H1 (cell line): Measurements from ENCODE around the gene TBX21. TPM values are rescaled to one million over a fixed set of nuclear protein-coding genes. Genes with fewer than 3 reads are reported as not detected.

Experiments
- CTCF ChIA-PET: fragments of 300-600 bp; sonication (Branson Sonifier 250); formaldehyde crosslinking; loops from one replicate; lab custom pipeline; 2021; ENCODE audit not compliant: partially characterized antibody; lab: Charles Lee
- POLR2A ChIA-PET: fragments of 300-600 bp; sonication (Branson Sonifier 250); formaldehyde crosslinking; loops from one replicate; lab custom pipeline; 2021; ENCODE audit warnings: inconsistent platforms; ENCODE audit not compliant: partially characterized antibody; lab: Charles Lee
- DNase-seq, 2 experiments: peaks; one replicate each; pipeline versions ENCODE4 v3.0.0 to v3.0.0-alpha.2; 2010 to 2022; ENCODE audit warnings: low spot score in 2 of 2, low read depth in 1 of 2, mixed read lengths in 1 of 2
- FAIRE-seq: peaks from 2 replicates; lab custom pipeline; 2011; peaks lifted over from hg19 to GRCh38; lab: Jason Lieb, UNC
- H2AFZ ChIP-seq: 2 replicates; pipeline ENCODE4 v1.8.1; 2012; ENCODE audit warnings: low read length, inconsistent platforms
- H2AK5ac ChIP-seq: 2 replicates; pipeline ENCODE4 v1.6.1; 2013; ENCODE audit warnings: low read depth, low read length
- H2BK120ac ChIP-seq: replicated peaks from 2 replicates; pipeline ENCODE3; 2013; ENCODE audit warnings: low read depth, low read length, inconsistent platforms
- H2BK12ac ChIP-seq: 2 replicates; pipeline ENCODE4 v1.6.1; 2013; ENCODE audit warnings: low read depth, low read length
- H2BK15ac ChIP-seq: 2 replicates; pipeline ENCODE4 v1.6.1; 2013; ENCODE audit warnings: low read length
- H2BK20ac ChIP-seq: 2 replicates; pipeline ENCODE4 v1.6.1; 2013; ENCODE audit warnings: low read length
- H2BK5ac ChIP-seq: 2 replicates; pipeline ENCODE4 v1.6.1; 2013; ENCODE audit warnings: low read depth, low read length
- H3K14ac ChIP-seq: 2 replicates; pipeline ENCODE4 v1.6.1; 2013; ENCODE audit warnings: inconsistent platforms; ENCODE audit not compliant: insufficient read length
- H3K18ac ChIP-seq: 2 replicates; pipeline ENCODE4 v1.6.1; 2013; ENCODE audit warnings: low read length; ENCODE audit errors: extremely low read depth
- H3K23ac ChIP-seq: 2 replicates; pipeline ENCODE4 v1.6.1; 2013; ENCODE audit warnings: inconsistent platforms; ENCODE audit not compliant: insufficient read length
- H3K23me2 ChIP-seq: 2 replicates; pipeline ENCODE4 v1.6.1; 2013; ENCODE audit warnings: low read depth, low read length
- H3K27ac ChIP-seq: 2 replicates; pipeline ENCODE4 v1.6.1; 2011; ENCODE audit warnings: low read depth, low read length, inconsistent platforms
- H3K27me3 ChIP-seq, 4 experiments: replicated peaks in 1 of 4; 1 replicate in 1 of 4; 2 replicates in 3 of 4; pipeline versions ENCODE4 v1.6.1 to v1.8.1; 2011 to 2013; ENCODE audit warnings: low read length in 3 of 4, mild to moderate bottlenecking in 3 of 4, inconsistent platforms in 2 of 4, mixed read lengths in 2 of 4, moderate library complexity in 1 of 4; ENCODE audit not compliant: control insufficient read depth in 3 of 4, insufficient read depth in 3 of 4; ENCODE audit errors: extremely low read depth in 1 of 4
- H3K36me3 ChIP-seq, 4 experiments: 2 replicates each; pipeline versions ENCODE4 v1.6.1 to v1.8.1; 2011 to 2013; ENCODE audit warnings: mild to moderate bottlenecking in 4 of 4, low read length in 3 of 4, moderate library complexity in 2 of 4, control low read depth in 1 of 4, inconsistent platforms in 1 of 4; ENCODE audit not compliant: insufficient read depth in 4 of 4, control insufficient read depth in 2 of 4
- H3K4ac ChIP-seq: replicated peaks from 2 replicates; pipeline ENCODE3; 2013; ENCODE audit warnings: low read length, low read depth, mixed read lengths, inconsistent platforms; ENCODE audit not compliant: insufficient read length
- H3K4me1 ChIP-seq, 4 experiments: replicated peaks in 1 of 4; 1 replicate in 1 of 4; 2 replicates in 3 of 4; pipeline versions ENCODE4 v1.6.1 to v1.8.1; 2011 to 2013; ENCODE audit warnings: low read length in 3 of 4, inconsistent platforms in 2 of 4, mixed read lengths in 1 of 4; ENCODE audit not compliant: insufficient read depth in 4 of 4, control insufficient read depth in 3 of 4
- H3K4me2 ChIP-seq, 2 experiments: 2 replicates each; pipeline versions ENCODE4 v1.6.1 to v1.8.1; 2011 to 2013; ENCODE audit warnings: low read depth in 2 of 2, low read length in 2 of 2, control low read depth in 1 of 2, inconsistent platforms in 1 of 2, mild to moderate bottlenecking in 1 of 2; ENCODE audit not compliant: insufficient read depth in 1 of 2
- H3K4me3 ChIP-seq, 4 experiments: fragments of 200-600, 300-600 bp in 1 of 4; sonication (generic), shearing (Covaris generic), sonication (Bioruptor Twin) in 1 of 4; 2 replicates each; pipeline versions ENCODE4 v1.5.1 to v1.8.1; 2011 to 2016; ENCODE audit warnings: low read length in 4 of 4, low read depth in 3 of 4, control low read depth in 2 of 4, inconsistent platforms in 2 of 4, mild to moderate bottlenecking in 2 of 4, mixed read lengths in 1 of 4, moderate library complexity in 1 of 4; ENCODE audit not compliant: insufficient read depth in 2 of 4; ENCODE audit errors: extremely low read depth in 1 of 4
- H3K56ac ChIP-seq: replicated peaks from 2 replicates; pipeline ENCODE3; 2013; ENCODE audit warnings: low read depth, mild to moderate bottlenecking, mixed read lengths, low read length, inconsistent platforms; ENCODE audit not compliant: insufficient read length
- H3K79me1 ChIP-seq: 2 replicates; pipeline ENCODE4 v1.6.1; 2013; ENCODE audit warnings: low read depth, low read length, control low read depth
- H3K79me2 ChIP-seq, 2 experiments: 2 replicates each; pipeline versions ENCODE4 v1.6.1 to v1.8.1; 2012 to 2013; ENCODE audit warnings: low read length in 2 of 2, mild to moderate bottlenecking in 2 of 2, inconsistent platforms in 1 of 2; ENCODE audit not compliant: insufficient read depth in 2 of 2, control insufficient read depth in 1 of 2
- H3K9ac ChIP-seq, 4 experiments: replicated peaks in 1 of 4; 1 replicate in 1 of 4; 2 replicates in 3 of 4; pipeline versions ENCODE4 v1.6.1 to v1.8.1; 2011 to 2013; ENCODE audit warnings: low read depth in 3 of 4, low read length in 3 of 4, control low read depth in 2 of 4, mild to moderate bottlenecking in 2 of 4, moderate library complexity in 2 of 4, inconsistent platforms in 1 of 4; ENCODE audit errors: extremely low read depth in 1 of 4
- H3K9me3 ChIP-seq, 2 experiments: 2 replicates each; pipeline versions ENCODE4 v1.6.1 to v1.8.1; 2012 to 2013; ENCODE audit warnings: mild to moderate bottlenecking in 2 of 2, moderate library complexity in 2 of 2, control low read depth in 1 of 2, inconsistent platforms in 1 of 2, low read depth in 1 of 2, low read length in 1 of 2, mixed read lengths in 1 of 2; ENCODE audit not compliant: insufficient read depth in 2 of 2
- H4K20me1 ChIP-seq, 2 experiments: replicated peaks in 1 of 2; 2 replicates each; pipeline versions ENCODE3 to v1.8.1; 2011 to 2013; ENCODE audit warnings: inconsistent platforms in 2 of 2, low read length in 2 of 2, mild to moderate bottlenecking in 1 of 2; ENCODE audit not compliant: insufficient read depth in 2 of 2, control insufficient read depth in 1 of 2
- H4K5ac ChIP-seq: 2 replicates; pipeline ENCODE4 v1.6.1; 2013; ENCODE audit warnings: low read length, low read depth, mixed read lengths, inconsistent platforms; ENCODE audit not compliant: insufficient read length
- H4K8ac ChIP-seq: 2 replicates; pipeline ENCODE4 v1.8.0; 2013; ENCODE audit warnings: mild to moderate bottlenecking, moderate library complexity, low read length, inconsistent platforms; ENCODE audit not compliant: insufficient read depth; ENCODE audit errors: extremely low read depth
- H4K91ac ChIP-seq: replicated peaks from 2 replicates; pipeline ENCODE3; 2013; ENCODE audit warnings: low read length, mixed read lengths, inconsistent platforms; ENCODE audit not compliant: insufficient read length
- SIN3A ChIP-seq, 2 experiments: IDR thresholded peaks in 1 of 2; conservative IDR thresholded peaks in 1 of 2; 2 replicates each; pipeline ENCODE4 v1.6.1; 2011 to 2012; ENCODE audit warnings: low read length in 2 of 2, improper control_type of control experiment in 1 of 2, low read depth in 1 of 2, mild to moderate bottlenecking in 1 of 2
- YY1 ChIP-seq: IDR thresholded peaks from 2 replicates; pipeline ENCODE4 v1.6.1; 2011; ENCODE audit warnings: low read depth, mild to moderate bottlenecking, low read length
- WGBS, 2 experiments: shearing (Covaris generic) in 1 of 2; methylation state at CpG; one replicate each; pipeline versions ENCODE4 v1.1.6 to v1.1.7; 2013 to 2015; ENCODE audit warnings: low lambda C conversion rate in 2 of 2, mixed read lengths in 2 of 2, inconsistent platforms in 1 of 2, low coverage in 1 of 2, missing lambda C conversion rate in 1 of 2; ENCODE audit not compliant: insufficient replicate concordance in 2 of 2, insufficient coverage in 1 of 2, insufficient read length in 1 of 2; ENCODE audit errors: extremely low coverage in 1 of 2, missing lambda C conversion rate in 1 of 2; 5-methylcytosine and 5-hydroxymethylcytosine counted together
- polyA plus RNA-seq, 7 experiments: library from polyadenylated mRNA; depleted of rRNA in 3 of 7; stranded (reverse) in 5 of 7; unstranded in 2 of 7; fragments of >200 nt in 5 of 7; fragments of 200-250 nt in 2 of 7; gene quantifications; 1 replicate in 5 of 7; 2 replicates in 1 of 7; 4 replicates in 1 of 7; pipeline versions ENCODE4 v1.2.1 to v1.2.3, GENCODE V29; 2011 to 2013; ENCODE audit warnings: missing spikeins in 2 of 7, mixed read lengths in 2 of 7
- total RNA-seq: library from RNA; stranded (reverse); fragmentation: NEBNext Ultra II Directional; extraction: Animal tissue kit (Norgen Biotek cat#: 25700); gene quantifications from 2 replicates; pipeline ENCODE4 v1.2.1, GENCODE V29; 2021

The TBX21 gene
- total and polyA plus RNA-seq, 2 of the 8 experiments (the other 6 are each of a cell fraction or from before 2014, with no cell fraction given), result not detected

- no peak overlapping the region for H3K18ac ChIP-seq
- H3K14ac ChIP-seq, result no peak overlapping the region
- no peak overlapping the region for H3K4ac ChIP-seq
- POLR2A ChIA-PET, result interaction anchor here (1.3 kb wide), 1 partner anchor 13 kb away, joined by 4 read pairs; no protein-coding TSS in a partner anchor
- H3K4me1 ChIP-seq, result peaks cover 0 to 3% (median 2%) of the 10 kb centered on the region in 4 experiments; a peak in 3 of 7 replicates
- no peak overlapping the region for H4K5ac ChIP-seq
- H4K8ac ChIP-seq, result no peak overlapping the region
- H3K56ac ChIP-seq, result no peak overlapping the region
- no peak overlapping the region for H2AK5ac ChIP-seq
- peak; percentile 62 for FAIRE-seq
- H3K4me2 ChIP-seq, result no peak overlapping the region
- no peak overlapping the region for H2BK15ac ChIP-seq
- H4K91ac ChIP-seq, result no peak overlapping the region
- no peak overlapping the region for H2AFZ ChIP-seq
- H3K4me3 ChIP-seq, result no peak overlapping the region
- no peaks in the 10 kb centered on the region for H3K36me3 ChIP-seq
- TF ChIP-seq SIN3A (conservative IDR thresholded peaks at IDR 0.05 in 1 of 2, IDR thresholded peaks at IDR 0.05 in 1 of 2; ENCODE audit: low read depth in 1 of 2, low read length in 2 of 2), result peak; percentile 75 to 78; a peak in 3 of 4 replicates
- TF ChIP-seq YY1, result no peak
- TF ChIP-seq, all 59 proteins: peak for 1
- Histone ChIP-seq H2BK20ac (no peak overlapping the region), H3K23ac (no peak overlapping the region), H3K23me2 (peaks cover 5% of the 10 kb centered on the region), H2BK120ac (no peak overlapping the region), H3K27me3 (peaks cover 0 to 27% (median 18%) of the 10 kb centered on the region in 4 experiments; a peak in 6 of 7 replicates), H3K9me3 (no peaks in the 10 kb centered on the region), H3K79me1 (no peaks in the 10 kb centered on the region), H3K27ac (no peak overlapping the region), H3K9ac (no peak overlapping the region), H4K20me1 (peaks cover 0 to 3% of the 10 kb centered on the region in 2 experiments), H3K79me2 (no peaks in the 10 kb centered on the region), H2BK12ac (no peak overlapping the region), H2BK5ac (no peak overlapping the region)
- DNase-seq, result peak in 1 of 2 experiments; percentile 82
- WGBS, 2 experiments, result 62% methylated on average over 5 of the region's 5 CpGs; no CpG with 5 or more reads in 1 of the 2 experiments
- CTCF ChIA-PET, result interaction anchor here (0.9 to 6.5 kb wide), 7 partner anchors 8 to 46 kb away, joined by 3 to 52 read pairs (median 4); no protein-coding TSS in a partner anchor
These were observed 52.6 kb downstream of the TBX21 start for GRCh38 chr17:47785538-47786123.
